GM10266 (cell line): ENCODE results near the gene BBS9.

Experiments used
- DNase-seq: peaks from one replicate; pipeline ENCODE4 v3.0.0; 2012; ENCODE audit errors: extremely low spot score
- TF ChIP-seq, protein P1 (sequence below): IDR thresholded peaks from 2 replicates; pipeline ENCODE4 v1.5.1; 2012; ENCODE audit warnings: mild to moderate bottlenecking, low read depth; ENCODE audit not compliant: control insufficient read depth, insufficient read depth; ENCODE audit errors: missing control alignments

Gene BBS9

DNA sequence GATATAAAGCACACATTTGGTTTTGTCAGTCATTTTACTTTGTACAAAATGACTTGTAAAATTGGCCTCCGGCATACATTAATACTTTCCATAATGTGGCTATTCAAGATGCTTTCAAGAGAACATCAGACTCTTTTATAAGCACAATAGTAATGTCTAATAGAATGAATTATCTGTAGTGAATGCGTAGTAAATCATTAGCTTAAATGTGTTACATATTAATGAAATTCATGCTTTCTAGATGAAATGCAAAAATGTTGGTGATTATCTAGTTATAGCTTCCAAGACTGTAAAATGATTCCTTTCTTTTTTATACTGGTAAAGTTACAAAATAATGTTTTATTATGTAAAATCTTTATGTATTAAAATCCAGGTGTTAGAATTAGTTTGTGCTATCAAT is 144.0 kb downstream of the BBS9 start:
- TF ChIP-seq, protein P1, sequence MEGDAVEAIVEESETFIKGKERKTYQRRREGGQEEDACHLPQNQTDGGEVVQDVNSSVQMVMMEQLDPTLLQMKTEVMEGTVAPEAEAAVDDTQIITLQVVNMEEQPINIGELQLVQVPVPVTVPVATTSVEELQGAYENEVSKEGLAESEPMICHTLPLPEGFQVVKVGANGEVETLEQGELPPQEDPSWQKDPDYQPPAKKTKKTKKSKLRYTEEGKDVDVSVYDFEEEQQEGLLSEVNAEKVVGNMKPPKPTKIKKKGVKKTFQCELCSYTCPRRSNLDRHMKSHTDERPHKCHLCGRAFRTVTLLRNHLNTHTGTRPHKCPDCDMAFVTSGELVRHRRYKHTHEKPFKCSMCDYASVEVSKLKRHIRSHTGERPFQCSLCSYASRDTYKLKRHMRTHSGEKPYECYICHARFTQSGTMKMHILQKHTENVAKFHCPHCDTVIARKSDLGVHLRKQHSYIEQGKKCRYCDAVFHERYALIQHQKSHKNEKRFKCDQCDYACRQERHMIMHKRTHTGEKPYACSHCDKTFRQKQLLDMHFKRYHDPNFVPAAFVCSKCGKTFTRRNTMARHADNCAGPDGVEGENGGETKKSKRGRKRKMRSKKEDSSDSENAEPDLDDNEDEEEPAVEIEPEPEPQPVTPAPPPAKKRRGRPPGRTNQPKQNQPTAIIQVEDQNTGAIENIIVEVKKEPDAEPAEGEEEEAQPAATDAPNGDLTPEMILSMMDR, result no peak

DNA sequence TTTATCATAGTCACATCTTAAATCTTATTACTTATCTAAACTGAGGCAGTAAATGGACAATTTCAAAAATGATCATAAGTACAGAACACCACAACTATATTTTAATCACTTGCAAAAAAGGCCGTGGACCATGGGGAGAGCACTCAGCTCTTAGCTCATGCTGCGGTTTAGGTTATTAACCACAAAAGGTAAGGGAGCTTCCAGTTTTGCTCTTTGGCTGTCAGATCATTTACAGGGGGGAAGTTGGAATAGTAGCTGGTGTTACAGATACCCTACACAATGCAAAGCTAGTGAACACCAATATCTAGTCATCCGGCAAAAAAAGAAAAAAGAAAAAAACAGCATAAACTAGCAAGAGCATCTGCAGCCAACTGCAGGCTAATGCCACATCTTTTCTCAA is 147.0 kb downstream of the BBS9 start:
- TF ChIP-seq, protein P1, result no peak
- no peak for DNase-seq

More for the DNA sequence above, 144.0 kb downstream of the BBS9 start:
- DNase-seq, result no peak

DNA sequence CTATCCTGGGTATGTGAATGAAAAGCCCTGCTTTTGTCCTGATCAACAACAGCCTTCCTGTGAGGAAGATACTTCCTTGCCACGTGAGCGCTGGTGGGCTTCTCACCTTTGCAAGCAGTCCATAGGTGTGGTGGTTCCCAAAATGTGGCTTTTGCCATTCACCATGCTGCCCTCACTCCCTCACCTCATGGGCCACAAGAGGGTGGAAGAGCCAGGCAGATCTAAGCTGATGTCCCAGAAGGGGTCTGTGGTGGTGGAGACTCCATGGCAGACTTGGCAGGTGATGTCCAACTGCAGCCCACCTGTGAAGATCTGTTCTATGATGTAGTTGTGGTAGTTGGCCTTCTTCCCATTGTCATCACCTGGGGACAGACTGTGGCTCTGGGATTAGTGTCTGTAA is 147.4 kb downstream of the BBS9 start:
- DNase-seq, result no peak
- TF ChIP-seq, protein P1, result no peak

DNA sequence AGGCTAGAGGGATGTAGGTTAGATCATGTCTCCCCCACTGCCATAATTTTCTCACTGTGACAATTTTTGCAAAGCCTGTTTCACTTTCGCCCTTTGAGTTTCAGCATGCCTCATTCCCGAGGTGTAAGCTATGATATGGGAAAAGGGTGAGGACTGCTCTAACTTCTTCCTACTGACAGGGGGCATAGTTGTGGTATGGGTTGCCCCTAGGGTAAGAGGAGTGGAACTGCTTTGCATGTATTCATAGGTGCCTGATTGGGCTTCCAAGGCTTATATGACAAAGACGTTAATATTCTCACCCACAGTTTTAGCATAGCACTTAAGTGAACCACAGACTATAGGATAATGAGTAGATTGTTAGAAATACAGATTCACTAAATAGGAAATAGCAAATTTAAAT is 148.7 kb downstream of the BBS9 start:
- TF ChIP-seq, protein P1, result no peak
- no peak for DNase-seq

DNA sequence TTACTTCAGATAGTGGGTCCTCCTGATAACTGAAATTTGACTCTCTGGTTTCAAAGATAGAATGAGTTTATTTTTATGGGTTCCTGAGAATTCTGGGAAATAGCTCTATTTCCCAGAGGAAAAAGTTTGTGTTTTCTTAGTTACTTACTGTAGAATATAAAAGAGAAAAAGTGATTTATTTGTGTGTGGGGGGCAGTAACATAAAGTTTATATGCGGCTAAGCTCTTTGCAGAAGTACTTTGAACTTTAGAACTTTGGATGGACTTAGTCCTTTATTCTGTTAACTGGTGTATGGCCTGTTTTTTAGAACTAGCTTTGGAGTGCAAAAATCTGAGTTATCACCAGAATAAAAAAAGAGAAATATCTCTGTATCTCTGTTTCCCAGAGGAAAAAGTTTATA is 157.1 kb downstream of the BBS9 start:
- no peak for DNase-seq

DNA sequence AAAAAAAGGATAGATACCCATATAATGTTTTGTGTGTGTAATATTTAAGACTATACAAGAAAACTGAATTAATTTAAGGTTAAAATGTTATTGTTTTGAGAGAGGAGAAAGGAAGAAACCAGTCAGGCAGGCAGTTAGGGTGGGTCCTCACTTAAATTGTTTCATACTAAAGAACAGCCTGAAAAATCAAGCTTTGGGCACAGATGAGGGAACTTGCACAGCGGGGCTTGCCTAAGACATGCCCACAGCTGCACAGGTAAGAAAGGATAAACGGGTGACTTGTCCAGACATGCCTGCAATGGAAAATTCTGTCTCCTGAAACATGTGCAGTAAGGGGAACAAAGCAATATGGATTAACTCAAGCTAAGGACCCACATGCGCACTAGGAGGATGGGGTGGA is 158.4 kb downstream of the BBS9 start:
- DNase-seq, result no peak
- TF ChIP-seq, protein P1, result no peak

More for the DNA sequence above, 157.1 kb downstream of the BBS9 start:
- TF ChIP-seq, protein P1, result no peak

DNA sequence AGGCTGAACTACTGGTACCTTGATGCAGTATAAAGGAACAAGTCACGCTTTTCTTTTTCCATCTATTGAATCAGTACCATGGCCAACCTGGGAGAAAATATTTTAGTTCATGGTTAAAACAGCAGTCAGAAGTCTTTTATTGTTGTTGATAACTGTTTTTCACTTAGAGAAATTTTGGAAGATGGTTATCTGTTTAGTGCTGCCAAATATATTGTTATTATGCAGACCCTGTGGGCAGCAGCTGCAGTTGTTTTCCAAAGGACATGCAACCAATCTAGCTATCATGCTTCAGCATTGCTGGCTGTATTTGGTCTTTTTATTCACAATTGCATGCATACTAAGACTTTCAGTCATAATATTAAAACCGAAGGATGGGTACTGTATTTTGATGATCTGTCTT is 169.5 kb downstream of the BBS9 start:
- TF ChIP-seq, protein P1, result no peak
- no peak for DNase-seq
